ENCODE measurements around the gene ALX3. TPM values are rescaled to one million over a fixed set of nuclear protein-coding genes. Genes with fewer than 3 reads are reported as not detected.

The ALX3 gene
- total RNA-seq, 1 donor from 2014 or later = not detected

- TF ChIP-seq CTCF (IDR thresholded peaks at IDR 0.05) = no peak
- DNase-seq (ENCODE audit: low spot score) = no peak
- peaks cover 16% of the 10 kb centered on the region for H3K27me3 Mint-ChIP-seq (ENCODE audit: low read depth)
- peaks cover 4% of the 10 kb centered on the region for H3K4me1 Mint-ChIP-seq (ENCODE audit: low read depth)
- no peak overlapping the region for H3K4me3 Mint-ChIP-seq (ENCODE audit: unreplicated experiment)
- no peak overlapping the region for H3K27ac Mint-ChIP-seq (ENCODE audit: unreplicated experiment)
- peaks cover 15% of the 10 kb centered on the region for H3K36me3 Mint-ChIP-seq (ENCODE audit: low read depth)
- H3K9me3 Mint-ChIP-seq (ENCODE audit: low read depth) = no peaks in the 10 kb centered on the region
These were observed 7.9 kb downstream of the ALX3 start for GRCh38 chr1:110062612-110063011.

- H3K27ac Mint-ChIP-seq (ENCODE audit: unreplicated experiment) = no peak overlapping the region
- H3K36me3 Mint-ChIP-seq (ENCODE audit: low read depth) = peaks cover 22% of the 10 kb centered on the region
- no peak for TF ChIP-seq CTCF (IDR thresholded peaks at IDR 0.05)
- H3K27me3 Mint-ChIP-seq (ENCODE audit: low read depth) = peaks cover 5% of the 10 kb centered on the region
- H3K4me1 Mint-ChIP-seq (ENCODE audit: low read depth) = peaks cover 9% of the 10 kb centered on the region
- no peak for DNase-seq (ENCODE audit: low spot score)
- no peak overlapping the region for H3K4me3 Mint-ChIP-seq (ENCODE audit: unreplicated experiment)
- no peaks in the 10 kb centered on the region for H3K9me3 Mint-ChIP-seq (ENCODE audit: low read depth)
These were observed 9.1 kb downstream of the ALX3 start for GRCh38 chr1:110061341-110061740.

GRCh38 chr1:110060662-110061060 lies 9.8 kb downstream of the ALX3 start:
- H3K4me3 Mint-ChIP-seq (ENCODE audit: unreplicated experiment) = no peak overlapping the region
- TF ChIP-seq CTCF (IDR thresholded peaks at IDR 0.05) = no peak
- no peak for DNase-seq (ENCODE audit: low spot score)
- H3K36me3 Mint-ChIP-seq (ENCODE audit: low read depth) = peaks cover 26% of the 10 kb centered on the region
- no peaks in the 10 kb centered on the region for H3K9me3 Mint-ChIP-seq (ENCODE audit: low read depth)
- no peaks in the 10 kb centered on the region for H3K27me3 Mint-ChIP-seq (ENCODE audit: low read depth)
- H3K27ac Mint-ChIP-seq (ENCODE audit: unreplicated experiment) = no peak overlapping the region
- peaks cover 15% of the 10 kb centered on the region for H3K4me1 Mint-ChIP-seq (ENCODE audit: low read depth)

- no peak overlapping the region for H3K27ac Mint-ChIP-seq (ENCODE audit: unreplicated experiment)
- peaks cover 20% of the 10 kb centered on the region for H3K4me1 Mint-ChIP-seq (ENCODE audit: low read depth)
- no peak for DNase-seq (ENCODE audit: low spot score)
- H3K4me3 Mint-ChIP-seq (ENCODE audit: unreplicated experiment) = no peak overlapping the region
- H3K9me3 Mint-ChIP-seq (ENCODE audit: low read depth) = no peaks in the 10 kb centered on the region
- peaks cover 28% of the 10 kb centered on the region for H3K36me3 Mint-ChIP-seq (ENCODE audit: low read depth)
- H3K27me3 Mint-ChIP-seq (ENCODE audit: low read depth) = no peaks in the 10 kb centered on the region
- TF ChIP-seq CTCF (IDR thresholded peaks at IDR 0.05) = peak; percentile 80
These were observed 10.3 kb downstream of the ALX3 start for GRCh38 chr1:110060034-110060661.

GRCh38 chr1:110059133-110059863 lies 11.2 kb downstream of the ALX3 start:
- Mint-ChIP-seq H3K9me3 (ENCODE audit: low read depth) (no peaks in the 10 kb centered on the region), H3K4me3 (ENCODE audit: unreplicated experiment) (no peak overlapping the region), H3K4me1 (ENCODE audit: low read depth) (peaks cover 28% of the 10 kb centered on the region), H3K36me3 (ENCODE audit: low read depth) (peaks cover 29% of the 10 kb centered on the region), H3K27me3 (ENCODE audit: low read depth) (no peaks in the 10 kb centered on the region), H3K27ac (ENCODE audit: unreplicated experiment) (no peak overlapping the region)
- no peak for TF ChIP-seq CTCF (IDR thresholded peaks at IDR 0.05)
- no peak for DNase-seq (ENCODE audit: low spot score)
